ENCODE data around the gene PASD1. TPM values are rescaled to one million over a fixed set of nuclear protein-coding genes. Genes with fewer than 3 reads are reported as not detected.
"Not testable (repeated sequence)": the region's sequence is repeated elsewhere in the genome, so short reads cannot be mapped to it uniquely, and the experiment has no call there.

Gene PASD1
- total RNA-seq, 4 donors from 2014 or later, result not detected

DNA sequence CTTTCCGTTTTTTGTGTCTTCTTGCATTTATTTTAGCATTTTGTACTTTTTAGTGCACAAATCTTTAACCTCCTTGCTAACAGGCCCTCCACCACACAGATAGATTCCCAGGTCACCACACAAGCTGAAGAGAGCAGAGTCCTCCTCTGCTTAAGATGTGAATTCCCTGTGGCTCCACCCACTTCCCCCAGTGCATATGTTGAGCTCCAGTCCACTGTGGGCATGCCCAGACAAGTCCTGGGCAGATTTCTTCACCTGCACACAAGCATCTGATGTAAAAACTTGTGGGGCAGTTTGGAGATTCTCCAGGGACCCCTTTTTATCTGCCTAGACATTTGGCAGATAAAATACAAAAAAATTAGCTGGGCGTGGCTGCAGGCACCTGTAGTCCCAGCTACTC lies 19.8 kb upstream of the PASD1 start:
- Histone ChIP-seq H3K36me3 (no peaks in the 10 kb centered on the region), H3K9me3 (no peaks in the 10 kb centered on the region), H3K27ac (replicated peaks in 1 of 4) (no peak overlapping the region), H3K4me1 (no peaks in the 10 kb centered on the region), H3K27me3 (no peaks in the 10 kb centered on the region), H3K4me3 (no peak overlapping the region)
- 52% methylated on average over 2 of the region's 2 CpGs for WGBS
- TF ChIP-seq EP300 (IDR thresholded peaks at IDR 0.05), result no peak
- no peak for DNase-seq (ENCODE audit: extremely low spot score)
- intact Hi-C loops (cut with DNase I), result no loop called here

DNA sequence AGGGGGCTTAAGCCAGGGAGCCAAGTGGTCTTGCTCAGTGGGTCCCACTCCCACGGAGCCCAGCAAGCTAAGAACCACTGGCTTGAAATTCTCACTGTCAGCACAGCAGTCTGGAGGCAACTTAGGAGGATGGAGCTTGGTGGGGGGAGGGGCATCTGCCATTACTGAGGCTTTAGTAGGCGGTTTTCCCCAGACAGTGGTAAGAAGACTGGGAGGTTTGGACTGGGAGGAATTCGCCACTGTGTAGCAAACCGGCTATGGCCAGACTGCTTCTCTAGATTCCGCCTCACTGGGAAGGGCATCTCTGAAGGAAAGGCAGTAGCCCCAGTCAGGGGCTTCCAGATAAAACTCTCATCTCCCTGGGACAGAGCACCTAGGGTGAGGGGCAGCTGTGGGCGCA lies 17.2 kb upstream of the PASD1 start:
- intact Hi-C loops (cut with DNase I); H3K36me3 ChIP-seq; H3K4me1 ChIP-seq; H3K9me3 ChIP-seq; H3K27ac ChIP-seq (replicated peaks in 1 of 4); H3K4me3 ChIP-seq; H3K27me3 ChIP-seq; DNase-seq (ENCODE audit: extremely low spot score): not testable (repeated sequence)
- 78% methylated on average over 5 of the region's 6 CpGs for WGBS

DNA sequence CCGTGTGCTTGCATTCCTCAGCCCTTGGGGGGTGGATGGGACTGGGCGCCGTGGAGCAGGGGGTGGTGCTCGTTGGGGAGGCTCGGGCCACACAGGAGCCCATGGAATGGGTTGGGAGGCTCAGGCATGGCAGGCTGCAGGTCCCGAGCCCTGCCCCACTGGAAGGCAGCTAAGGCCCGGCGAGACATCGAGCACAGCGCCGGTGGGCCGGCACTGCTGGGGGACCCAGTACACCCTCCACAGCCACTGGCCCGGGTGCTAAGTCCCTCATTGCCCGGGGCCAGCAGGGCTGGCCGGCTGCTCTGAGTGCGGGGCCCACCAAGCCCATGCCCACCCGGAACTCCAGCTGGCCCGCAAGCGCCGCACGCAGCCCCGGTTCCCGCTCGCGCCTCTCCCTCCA lies 12.3 kb upstream of the PASD1 start:
- H3K4me1 ChIP-seq; intact Hi-C loops (cut with DNase I); H3K9me3 ChIP-seq; H3K27ac ChIP-seq (replicated peaks in 1 of 4); H3K27me3 ChIP-seq; H3K36me3 ChIP-seq; H3K4me3 ChIP-seq; DNase-seq (ENCODE audit: extremely low spot score): not testable (repeated sequence)
- WGBS, result 100% methylated on average over 2 of the region's 25 CpGs

DNA sequence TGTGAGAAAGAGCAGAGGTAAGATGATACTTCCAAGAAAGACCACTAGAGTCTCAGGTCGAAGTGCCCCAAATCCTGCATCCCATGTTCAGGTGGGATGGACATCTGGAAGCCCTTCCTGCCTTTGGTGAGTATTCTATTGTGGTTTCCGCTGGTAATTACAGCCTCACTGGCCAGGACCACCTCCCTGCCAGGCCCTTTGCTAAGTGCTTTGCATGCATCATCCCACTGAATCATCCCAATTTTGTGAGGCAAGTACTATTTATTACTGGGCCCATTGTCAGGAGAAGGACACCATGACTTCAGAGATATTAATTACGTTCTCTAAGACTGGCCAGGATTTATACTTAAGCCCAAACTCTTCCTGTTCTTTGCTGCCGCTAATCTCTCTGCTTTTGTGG lies 10.7 kb upstream of the PASD1 start:
- DNase-seq (ENCODE audit: extremely low spot score), result no peak
- WGBS, result 69% methylated on average over 4 of the region's 4 CpGs
- no peaks in the 10 kb centered on the region for H3K27me3 ChIP-seq
- no peaks in the 10 kb centered on the region for H3K4me1 ChIP-seq
- H3K36me3 ChIP-seq, result no peaks in the 10 kb centered on the region
- H3K27ac ChIP-seq (replicated peaks in 1 of 4), result no peak overlapping the region
- H3K9me3 ChIP-seq, result no peaks in the 10 kb centered on the region
- TF ChIP-seq, protein P1, sequence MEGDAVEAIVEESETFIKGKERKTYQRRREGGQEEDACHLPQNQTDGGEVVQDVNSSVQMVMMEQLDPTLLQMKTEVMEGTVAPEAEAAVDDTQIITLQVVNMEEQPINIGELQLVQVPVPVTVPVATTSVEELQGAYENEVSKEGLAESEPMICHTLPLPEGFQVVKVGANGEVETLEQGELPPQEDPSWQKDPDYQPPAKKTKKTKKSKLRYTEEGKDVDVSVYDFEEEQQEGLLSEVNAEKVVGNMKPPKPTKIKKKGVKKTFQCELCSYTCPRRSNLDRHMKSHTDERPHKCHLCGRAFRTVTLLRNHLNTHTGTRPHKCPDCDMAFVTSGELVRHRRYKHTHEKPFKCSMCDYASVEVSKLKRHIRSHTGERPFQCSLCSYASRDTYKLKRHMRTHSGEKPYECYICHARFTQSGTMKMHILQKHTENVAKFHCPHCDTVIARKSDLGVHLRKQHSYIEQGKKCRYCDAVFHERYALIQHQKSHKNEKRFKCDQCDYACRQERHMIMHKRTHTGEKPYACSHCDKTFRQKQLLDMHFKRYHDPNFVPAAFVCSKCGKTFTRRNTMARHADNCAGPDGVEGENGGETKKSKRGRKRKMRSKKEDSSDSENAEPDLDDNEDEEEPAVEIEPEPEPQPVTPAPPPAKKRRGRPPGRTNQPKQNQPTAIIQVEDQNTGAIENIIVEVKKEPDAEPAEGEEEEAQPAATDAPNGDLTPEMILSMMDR (IDR thresholded peaks at IDR 0.05), result no peak
- TF ChIP-seq POLR2A (IDR thresholded peaks at IDR 0.05; ENCODE audit: low read depth) (no peak), POLR2AphosphoS5 (IDR thresholded peaks at IDR 0.05) (no peak), EP300 (IDR thresholded peaks at IDR 0.05) (no peak)
- no peak overlapping the region for H3K4me3 ChIP-seq
- intact Hi-C loops (cut with DNase I), result no loop called here

DNA sequence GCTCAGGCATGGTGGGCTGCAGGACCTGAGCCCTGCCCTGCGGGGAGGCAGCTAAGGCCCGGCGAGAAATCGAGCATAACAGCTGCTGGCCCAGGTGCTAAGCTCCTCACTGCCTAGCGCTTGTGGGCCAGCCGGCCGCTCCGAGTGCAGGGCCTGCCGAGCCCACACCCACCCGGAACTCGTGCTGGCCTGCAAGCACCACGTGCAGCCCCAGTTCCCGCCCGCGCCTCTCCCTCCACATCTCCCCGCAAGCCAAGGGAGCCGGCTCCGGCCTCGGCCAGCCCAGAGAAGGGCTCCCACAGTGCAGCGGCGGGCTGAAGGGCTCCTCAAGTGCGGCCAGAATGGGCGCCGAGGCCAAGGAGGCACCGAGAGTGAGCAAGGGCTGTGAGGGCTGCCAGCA lies 8.2 kb upstream of the PASD1 start:
- DNase-seq (ENCODE audit: extremely low spot score); H3K4me3 ChIP-seq; H3K9me3 ChIP-seq; H3K27me3 ChIP-seq; intact Hi-C loops (cut with DNase I); H3K4me1 ChIP-seq; H3K36me3 ChIP-seq; H3K27ac ChIP-seq (replicated peaks in 1 of 4): not testable (repeated sequence)
- 96% methylated on average over 5 of the region's 25 CpGs for WGBS

DNA sequence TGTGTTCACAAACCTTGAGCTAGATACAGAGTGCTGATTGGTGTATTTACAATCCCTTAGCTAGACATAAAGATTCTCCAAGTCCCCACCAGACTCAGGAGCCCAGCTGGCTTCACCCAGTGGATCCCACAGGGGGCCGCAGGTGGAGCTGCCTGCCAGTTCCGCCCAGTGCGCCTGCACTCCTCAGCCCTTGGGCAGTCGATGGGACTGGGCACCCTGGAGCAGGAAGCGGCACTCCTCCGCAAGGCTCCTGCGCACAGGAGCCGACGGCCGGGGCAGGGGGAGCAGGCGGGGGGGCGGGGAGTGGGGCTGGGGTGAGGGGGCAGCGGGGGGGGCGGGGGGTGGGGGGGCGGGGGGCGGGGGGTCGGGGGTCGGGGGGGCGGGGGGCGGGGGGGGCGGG lies 990 bp upstream of the PASD1 start:
- intact Hi-C loops (cut with DNase I); H3K27me3 ChIP-seq; H3K36me3 ChIP-seq; H3K9me3 ChIP-seq; H3K4me3 ChIP-seq; H3K27ac ChIP-seq (replicated peaks in 1 of 4); H3K4me1 ChIP-seq; DNase-seq (ENCODE audit: extremely low spot score): not testable (repeated sequence)
- no CpG with 5 or more reads among the region's 21 CpGs for WGBS

DNA sequence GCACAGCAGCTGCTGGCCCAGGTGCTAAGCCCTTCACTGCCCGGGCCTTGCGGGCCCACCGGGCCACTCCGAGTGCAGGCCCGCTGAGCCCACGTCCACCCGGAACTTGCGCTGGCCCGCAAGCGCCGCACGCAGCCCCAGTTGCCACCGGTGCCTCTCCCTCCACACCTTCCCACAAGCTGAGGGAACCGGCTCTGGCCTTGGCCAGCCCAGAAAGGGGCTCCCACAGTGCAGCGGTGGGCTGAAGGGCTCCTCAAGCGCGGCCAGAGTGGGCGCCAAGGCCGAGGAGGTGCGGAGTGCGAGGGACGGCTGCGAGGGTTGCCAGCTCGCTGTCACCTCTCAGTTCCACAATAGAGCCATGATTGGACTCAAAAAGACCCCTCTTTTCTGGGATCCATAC lies 472 bp upstream of the PASD1 start:
- H3K36me3 ChIP-seq; DNase-seq (ENCODE audit: extremely low spot score); H3K27me3 ChIP-seq; intact Hi-C loops (cut with DNase I); H3K4me1 ChIP-seq; H3K4me3 ChIP-seq; H3K9me3 ChIP-seq; H3K27ac ChIP-seq (replicated peaks in 1 of 4): not testable (repeated sequence)
- 99% methylated on average over 23 of the region's 24 CpGs for WGBS

DNA sequence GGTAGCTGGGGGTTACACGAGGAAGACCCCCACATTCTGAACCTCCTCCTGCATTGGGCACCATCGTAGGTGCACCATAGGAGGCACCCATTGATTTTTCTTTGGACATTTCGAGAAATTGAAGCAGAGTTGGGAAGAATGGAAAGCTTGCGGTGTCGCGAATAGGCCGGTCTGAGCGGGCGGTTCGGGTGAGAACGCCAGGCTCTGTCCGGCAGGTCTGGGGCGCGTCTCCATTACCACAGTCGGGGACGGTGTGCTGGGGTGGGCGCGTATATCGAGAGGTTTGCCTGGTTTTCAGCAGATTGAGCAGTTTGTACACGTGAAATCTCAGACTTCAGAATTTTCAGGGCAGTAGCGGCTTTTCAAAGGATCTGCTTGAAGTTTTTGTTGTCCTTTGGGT lies 560 bp downstream of the PASD1 start:
- Histone ChIP-seq H3K36me3 (no peaks in the 10 kb centered on the region), H3K27me3 (no peaks in the 10 kb centered on the region), H3K9me3 (no peaks in the 10 kb centered on the region), H3K4me3 (no peak overlapping the region), H3K4me1 (no peaks in the 10 kb centered on the region), H3K27ac (replicated peaks in 1 of 4) (no peak overlapping the region)
- DNase-seq (ENCODE audit: extremely low spot score), result no peak
- intact Hi-C loops (cut with DNase I), result no loop called here
- WGBS, result 95% methylated on average over 21 of the region's 21 CpGs
- TF ChIP-seq, protein P1 (IDR thresholded peaks at IDR 0.05), result no peak
- TF ChIP-seq EP300 (IDR thresholded peaks at IDR 0.05) (no peak), POLR2AphosphoS5 (IDR thresholded peaks at IDR 0.05) (no peak), POLR2A (IDR thresholded peaks at IDR 0.05; ENCODE audit: low read depth) (no peak)

DNA sequence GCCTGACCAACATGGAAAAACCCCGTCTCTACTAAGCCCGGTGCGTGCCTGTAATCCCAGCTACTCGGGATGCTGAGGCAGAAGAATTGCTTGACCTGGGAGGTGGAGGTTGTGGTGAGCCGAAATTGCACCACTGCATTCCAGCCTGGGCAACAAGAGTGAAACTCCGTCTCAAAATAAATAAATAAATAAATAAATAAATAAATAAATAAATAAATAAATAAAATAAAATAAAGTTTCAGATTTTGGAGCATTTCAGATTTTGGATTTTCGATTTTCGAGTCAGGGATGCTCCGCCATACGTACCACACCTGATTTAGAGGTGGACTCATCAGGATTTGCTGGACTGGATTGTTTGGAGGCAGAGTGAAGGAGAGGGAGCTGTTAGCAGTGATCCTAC lies 3.4 kb downstream of the PASD1 start:
- H3K36me3 ChIP-seq; H3K27ac ChIP-seq (replicated peaks in 1 of 4); H3K9me3 ChIP-seq; DNase-seq (ENCODE audit: extremely low spot score); H3K4me3 ChIP-seq; H3K4me1 ChIP-seq; H3K27me3 ChIP-seq; intact Hi-C loops (cut with DNase I): not testable (repeated sequence)
- 86% methylated on average over 10 of the region's 10 CpGs for WGBS

Data from esophagus muscularis mucosa (tissue), 4 donors.